GM12864 (cell line): Measurements from ENCODE around the gene ABCG4.

Source experiments
- DNase-seq: peaks from one replicate; pipeline ENCODE4 v3.0.0-alpha.2; 2011; ENCODE audit warnings: low read depth
- H3K4me3 ChIP-seq: 2 replicates; pipeline ENCODE4 v1.5.1; 2011; ENCODE audit warnings: mild to moderate bottlenecking, low read depth, low read length, control low read depth
- TF ChIP-seq, protein P1 (sequence below): IDR thresholded peaks from 2 replicates; pipeline ENCODE4 v1.5.1; 2011; ENCODE audit warnings: low read depth, mild to moderate bottlenecking, moderate library complexity, low read length, control low read depth, inconsistent platforms; ENCODE audit errors: missing control alignments

ABCG4 gene

DNA sequence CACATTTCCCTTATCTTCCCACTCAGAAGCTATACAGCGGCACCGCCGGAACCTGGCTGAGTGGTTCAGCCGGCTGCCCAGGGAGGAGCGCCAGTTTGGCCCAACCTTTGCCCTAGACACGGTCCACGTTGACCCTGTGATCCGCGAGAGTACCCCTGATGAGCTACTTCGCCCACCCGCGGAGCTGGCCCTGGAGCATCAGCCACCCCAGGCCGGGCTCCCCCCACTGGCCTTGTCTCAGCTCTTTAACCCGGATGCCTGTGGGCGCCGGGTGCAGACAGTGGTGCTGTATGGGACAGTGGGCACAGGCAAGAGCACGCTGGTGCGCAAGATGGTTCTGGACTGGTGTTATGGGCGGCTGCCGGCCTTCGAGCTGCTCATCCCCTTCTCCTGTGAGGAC, 24.6 kb downstream of the ABCG4 start:
- TF ChIP-seq, protein P1, sequence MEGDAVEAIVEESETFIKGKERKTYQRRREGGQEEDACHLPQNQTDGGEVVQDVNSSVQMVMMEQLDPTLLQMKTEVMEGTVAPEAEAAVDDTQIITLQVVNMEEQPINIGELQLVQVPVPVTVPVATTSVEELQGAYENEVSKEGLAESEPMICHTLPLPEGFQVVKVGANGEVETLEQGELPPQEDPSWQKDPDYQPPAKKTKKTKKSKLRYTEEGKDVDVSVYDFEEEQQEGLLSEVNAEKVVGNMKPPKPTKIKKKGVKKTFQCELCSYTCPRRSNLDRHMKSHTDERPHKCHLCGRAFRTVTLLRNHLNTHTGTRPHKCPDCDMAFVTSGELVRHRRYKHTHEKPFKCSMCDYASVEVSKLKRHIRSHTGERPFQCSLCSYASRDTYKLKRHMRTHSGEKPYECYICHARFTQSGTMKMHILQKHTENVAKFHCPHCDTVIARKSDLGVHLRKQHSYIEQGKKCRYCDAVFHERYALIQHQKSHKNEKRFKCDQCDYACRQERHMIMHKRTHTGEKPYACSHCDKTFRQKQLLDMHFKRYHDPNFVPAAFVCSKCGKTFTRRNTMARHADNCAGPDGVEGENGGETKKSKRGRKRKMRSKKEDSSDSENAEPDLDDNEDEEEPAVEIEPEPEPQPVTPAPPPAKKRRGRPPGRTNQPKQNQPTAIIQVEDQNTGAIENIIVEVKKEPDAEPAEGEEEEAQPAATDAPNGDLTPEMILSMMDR = no peak
- no peak for DNase-seq
- no peak overlapping the region for H3K4me3 ChIP-seq

DNA sequence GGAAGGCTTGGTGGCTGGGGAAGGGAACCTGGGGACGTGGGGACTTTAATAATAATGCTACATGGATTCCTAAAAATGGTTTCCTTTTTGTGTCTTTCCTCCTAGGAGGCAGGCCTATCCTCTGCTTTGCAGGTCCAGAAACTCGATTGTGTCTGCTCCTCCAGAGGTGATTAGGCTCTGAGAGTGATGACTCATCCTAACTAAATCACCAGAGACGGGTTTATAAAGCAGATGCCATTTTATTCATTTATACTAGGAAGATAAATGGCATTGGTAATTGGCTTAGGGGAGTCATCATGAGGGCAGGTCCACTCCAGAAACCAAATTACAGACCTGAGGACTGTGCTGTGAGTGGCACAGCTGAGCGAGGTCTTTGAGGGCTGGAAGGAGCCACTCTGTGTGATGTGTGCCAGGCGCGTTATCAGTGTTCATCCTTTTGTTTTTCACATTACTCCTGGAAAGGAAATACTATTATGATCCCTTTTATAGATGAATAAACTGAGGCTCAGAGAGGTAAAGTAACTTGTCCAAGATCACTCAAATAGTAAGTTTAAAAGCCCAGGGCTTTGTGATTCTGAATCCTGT, 26.7 kb downstream of the ABCG4 start:
- TF ChIP-seq, protein P1 = no peak
- H3K4me3 ChIP-seq = no peak overlapping the region
- no peak for DNase-seq

DNA sequence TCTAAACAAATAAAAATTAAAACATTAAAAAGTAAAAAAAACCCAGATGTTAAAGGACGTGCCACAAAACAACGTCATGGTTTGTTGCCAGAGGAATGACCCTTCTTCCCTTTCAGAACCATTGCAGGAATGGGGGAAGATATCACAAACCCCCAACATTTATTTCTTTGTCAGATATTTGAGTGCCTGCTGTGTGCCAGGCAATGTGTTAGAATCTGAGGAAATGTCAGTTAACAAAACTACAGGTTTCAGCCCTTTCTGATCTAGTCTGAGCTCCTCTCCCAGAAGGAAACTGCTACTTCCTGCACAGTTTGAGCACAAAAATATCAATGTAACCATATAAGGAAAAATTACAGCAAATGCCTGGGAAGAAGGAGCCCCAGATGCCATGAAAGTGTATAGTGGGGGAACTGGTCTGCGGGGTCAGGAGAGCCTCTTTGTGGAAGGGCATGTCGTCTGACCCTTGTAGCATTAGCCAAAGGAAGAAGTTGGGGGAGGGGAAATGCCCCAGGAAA, 29.4 kb downstream of the ABCG4 start:
- H3K4me3 ChIP-seq = no peak overlapping the region
- no peak for DNase-seq
- TF ChIP-seq, protein P1 = no peak

DNA sequence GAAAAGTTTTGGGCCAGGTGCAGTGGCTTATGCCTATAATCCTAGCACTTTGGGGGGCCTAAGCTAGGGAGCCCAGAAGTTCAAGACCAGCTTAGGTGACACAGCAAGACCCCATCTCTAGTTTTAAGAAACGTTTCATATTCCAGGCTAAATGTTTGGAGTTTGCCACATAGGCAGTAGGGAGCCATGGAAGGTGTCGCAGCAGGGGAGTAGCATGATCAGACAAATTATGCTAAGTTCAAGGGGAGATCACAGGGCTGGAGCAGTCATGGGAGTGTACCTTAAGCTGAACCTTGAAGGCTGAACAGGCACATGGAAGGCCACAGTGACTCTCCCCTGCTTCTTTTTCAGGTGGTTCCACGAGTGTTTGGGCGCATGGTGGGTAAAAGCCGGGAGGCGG, 30.5 kb downstream of the ABCG4 start:
- H3K4me3 ChIP-seq = no peak overlapping the region
- TF ChIP-seq, protein P1 = no peak
- DNase-seq = no peak

DNA sequence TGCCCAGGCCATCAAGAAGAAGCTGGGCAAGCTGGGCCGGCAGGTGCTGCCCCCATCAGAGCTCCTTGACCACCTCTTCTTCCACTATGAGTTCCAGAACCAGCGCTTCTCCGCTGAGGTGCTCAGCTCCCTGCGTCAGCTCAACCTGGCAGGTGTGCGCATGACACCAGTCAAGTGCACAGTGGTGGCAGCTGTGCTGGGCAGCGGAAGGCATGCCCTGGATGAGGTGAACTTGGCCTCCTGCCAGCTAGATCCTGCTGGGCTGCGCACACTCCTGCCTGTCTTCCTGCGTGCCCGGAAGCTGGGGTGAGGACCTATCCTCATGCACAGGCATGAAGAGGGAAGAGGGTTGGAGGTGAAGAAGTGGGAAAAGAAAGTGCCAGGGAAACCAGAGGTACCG, 31.1 kb downstream of the ABCG4 start:
- no peak for DNase-seq
- TF ChIP-seq, protein P1 = no peak

DNA sequence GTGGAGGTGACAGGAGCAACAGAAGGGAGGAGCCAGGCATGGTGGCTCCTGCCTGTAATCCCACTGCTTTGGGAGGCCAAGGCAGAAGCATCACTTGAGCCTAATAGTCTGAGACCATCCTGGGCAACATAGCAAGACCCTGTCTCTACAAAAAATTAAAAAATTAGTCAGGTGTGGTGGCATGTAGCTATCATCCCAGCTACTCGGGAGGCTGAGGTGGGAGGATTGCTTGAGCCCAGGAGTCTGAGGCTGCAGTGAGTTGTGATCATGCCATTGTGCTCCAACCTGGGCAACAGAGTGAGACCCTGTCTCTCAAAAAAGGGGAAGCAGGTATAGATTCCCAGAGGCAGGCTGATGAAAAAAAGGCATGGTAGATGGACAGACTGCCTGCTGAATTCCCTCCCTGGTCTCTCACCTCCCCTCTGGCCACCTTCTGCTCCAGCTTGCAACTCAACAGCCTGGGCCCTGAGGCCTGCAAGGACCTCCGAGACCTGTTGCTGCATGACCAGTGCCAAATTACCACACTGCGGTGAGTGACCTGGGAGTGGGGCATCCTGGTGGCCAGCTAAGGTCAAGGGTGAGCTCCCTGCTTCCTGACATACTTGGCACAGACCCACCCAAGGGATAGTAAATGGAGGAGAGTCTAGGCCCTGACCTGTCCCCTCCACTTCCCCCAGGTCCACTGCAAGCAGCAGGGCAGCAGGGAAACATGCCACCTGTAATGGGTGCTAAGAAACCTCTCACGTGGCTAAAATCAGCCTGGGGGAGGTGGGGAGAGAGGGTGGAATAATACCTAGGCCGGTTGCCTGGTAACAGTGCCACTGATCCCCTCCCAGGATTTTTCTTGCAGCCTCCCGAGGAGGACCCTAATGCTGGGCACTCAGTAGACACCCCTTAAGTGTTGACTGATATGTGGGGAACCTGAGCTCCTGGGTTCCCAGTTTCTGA, 32.2 kb downstream of the ABCG4 start:
- DNase-seq = no peak
- TF ChIP-seq, protein P1 = no peak
- no peak overlapping the region for H3K4me3 ChIP-seq

More for the DNA sequence above, 31.1 kb downstream of the ABCG4 start:
- no peak overlapping the region for H3K4me3 ChIP-seq
